Right ventricle myocardium superior (tissue), 1 donor: ENCODE results near the gene P3H2. TPM values are rescaled to one million over a fixed set of nuclear protein-coding genes. Genes with fewer than 3 reads are reported as not detected.
A peak's percentile ranks its signal among the peaks of the same experiment; 100 is the strongest.

Experiments used
- ATAC-seq: fragments of 200-7000 bp; cut with Tn5 transposase; one replicate; pipeline ENCODE4 v1.9.1; 2020; ENCODE audit warnings: mild to moderate bottlenecking; ENCODE audit not compliant: poor library complexity
- DNase-seq: peaks from one replicate; pipeline ENCODE4 v3.0.0-alpha.2; 2020
- intact Hi-C: fragments of 100-400 bp; cut with DNase I; formaldehyde crosslinking; loops from one replicate; pipeline ENCODE4 v1.11.2; 2022
- total RNA-seq: library from RNA; stranded (reverse); fragmentation: NEBNext Ultra II Directional; extraction: Animal tissue kit (Norgen Biotek cat#: 25700); gene quantifications from one replicate; pipeline ENCODE4 v1.2.1, GENCODE V29; 2021
- donor health status: DM: no; HTN: yes; CAD: no; lungs with severe emphysema.

P3H2 gene
- total RNA-seq, 1 donor from 2014 or later, result 1.3 TPM

DNA sequence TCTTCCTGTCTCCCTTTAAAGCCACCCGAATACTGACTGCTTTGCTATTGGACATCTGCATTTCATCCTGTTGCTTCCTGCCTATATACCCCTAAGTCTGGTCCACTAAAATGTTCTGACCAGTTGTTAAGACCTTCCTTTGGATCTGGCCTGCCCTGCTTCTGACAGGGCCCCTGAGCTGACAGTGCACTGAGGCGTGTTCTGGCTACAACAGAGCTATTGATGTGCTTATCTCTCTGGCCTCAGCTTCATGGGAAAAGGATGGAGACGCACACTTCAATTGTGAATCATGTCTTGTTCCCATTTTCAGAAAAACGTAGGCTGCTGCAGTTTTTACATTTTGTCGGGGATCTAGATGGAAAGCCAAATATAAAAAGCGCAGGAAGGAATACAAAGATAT, 7.1 kb upstream of the P3H2 start:
- intact Hi-C loops, result loop anchor here (10.0 kb wide), 1 partner anchor 163 kb away; no protein-coding TSS in a partner anchor
- DNase-seq (no peak), ATAC-seq (no peak)

DNA sequence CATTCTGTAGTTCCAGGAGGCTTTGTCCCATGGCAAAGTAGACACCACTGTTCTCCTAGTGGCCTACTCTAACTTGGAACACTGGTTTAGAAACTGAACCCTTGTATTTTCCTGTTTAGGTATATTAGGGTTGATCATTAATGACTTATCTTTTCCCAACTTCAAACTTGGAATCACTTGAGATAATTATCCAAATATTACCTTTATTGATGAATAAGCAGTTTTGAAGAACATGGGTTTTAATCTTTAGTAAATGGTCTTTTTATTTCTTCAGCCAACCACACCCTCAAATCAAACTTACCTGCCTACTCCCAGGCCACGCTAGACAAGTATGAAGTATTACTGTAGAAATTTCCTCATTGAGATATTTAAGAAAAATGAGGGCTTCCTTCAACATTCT, 6.5 kb upstream of the P3H2 start:
- intact Hi-C loops, result loop anchor here (10.0 kb wide), 1 partner anchor 162 kb away; no protein-coding TSS in a partner anchor
- DNase-seq (no peak), ATAC-seq (no peak)

DNA sequence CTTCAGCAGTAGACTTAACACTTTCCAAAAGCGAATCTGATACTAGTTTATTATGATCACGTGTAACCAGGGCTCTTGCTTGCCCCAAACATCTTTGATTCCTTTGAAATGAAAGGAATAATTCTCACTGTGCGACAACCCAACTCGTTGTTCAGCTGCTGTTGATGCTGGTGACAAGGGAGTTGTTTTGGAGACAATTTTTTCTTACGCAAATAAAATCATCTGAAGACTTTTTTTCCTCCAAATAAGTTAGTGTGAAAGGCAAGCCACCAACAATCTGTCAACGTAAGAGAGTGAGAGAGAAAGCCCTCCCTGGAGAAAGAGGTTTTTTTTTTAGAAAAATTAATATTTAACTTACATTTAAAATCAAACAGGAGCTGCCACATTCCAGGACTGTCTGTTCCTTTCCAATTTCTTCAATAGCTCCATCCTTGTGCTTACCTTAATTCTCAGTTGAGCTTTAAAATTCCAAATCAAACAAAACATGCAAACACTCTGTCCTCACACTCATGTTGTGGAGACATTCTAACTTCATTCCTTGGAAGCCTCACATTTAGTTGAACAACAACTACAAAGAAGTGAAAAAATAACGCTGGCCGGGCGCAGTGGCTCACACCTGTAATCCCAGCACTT, 4.9 kb upstream of the P3H2 start:
- intact Hi-C loops, result loop anchor here (10.0 kb wide), 1 partner anchor 161 kb away; no protein-coding TSS in a partner anchor
- no peak for ATAC-seq
- no peak for DNase-seq

DNA sequence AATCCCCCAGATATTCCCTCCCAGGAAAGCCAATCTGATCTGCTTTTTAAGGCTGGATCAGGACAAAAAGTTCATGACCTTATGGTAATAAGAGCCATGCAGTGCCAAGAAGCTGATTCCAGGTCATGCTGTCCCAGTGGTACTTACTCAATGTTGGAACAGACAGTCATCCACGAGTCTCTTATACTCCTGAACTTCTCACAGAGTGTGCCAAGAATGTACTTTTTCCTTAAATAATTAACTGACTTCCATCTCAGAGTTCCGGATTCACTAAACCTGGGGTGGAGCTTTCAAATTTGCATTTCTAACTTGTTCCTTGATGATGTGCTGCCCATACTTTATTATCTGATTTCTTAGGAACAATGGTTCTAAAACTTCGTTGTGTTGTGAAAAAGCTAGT, 3.4 kb upstream of the P3H2 start:
- DNase-seq, result no peak
- intact Hi-C loops, result loop anchor here (10.0 kb wide), 1 partner anchor 159 kb away; no protein-coding TSS in a partner anchor
- no peak for ATAC-seq

DNA sequence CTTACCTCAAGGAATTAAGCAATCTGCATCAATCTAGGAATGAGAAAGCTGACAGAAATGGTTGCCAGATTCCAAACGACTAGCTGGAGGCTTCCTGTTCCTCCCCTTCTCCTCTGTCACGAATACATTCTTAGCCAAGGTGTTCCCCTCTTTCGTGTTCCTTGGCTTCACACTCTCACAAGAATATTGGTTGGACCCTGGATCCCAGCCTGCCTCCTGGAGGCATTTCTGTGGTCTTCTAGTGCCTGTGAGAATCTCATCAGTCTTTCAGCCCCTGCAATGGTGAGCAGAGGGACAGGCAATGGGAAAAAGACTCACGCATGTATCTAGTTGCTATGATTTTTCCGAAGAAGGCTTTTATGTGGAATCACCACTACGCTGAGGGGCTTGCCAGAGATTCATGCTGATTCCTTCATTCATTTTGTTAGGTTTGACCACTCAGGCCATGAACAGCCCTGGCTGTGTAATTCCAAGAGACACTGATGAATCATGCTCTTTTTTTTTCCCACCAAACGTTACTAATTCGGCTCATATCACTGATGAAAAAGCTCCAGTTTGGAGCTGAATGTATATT, 1.6 kb upstream of the P3H2 start:
- intact Hi-C loops, result loop anchor here (10.0 kb wide), 1 partner anchor 157 kb away; no protein-coding TSS in a partner anchor
- ATAC-seq (no peak), DNase-seq (no peak)

DNA sequence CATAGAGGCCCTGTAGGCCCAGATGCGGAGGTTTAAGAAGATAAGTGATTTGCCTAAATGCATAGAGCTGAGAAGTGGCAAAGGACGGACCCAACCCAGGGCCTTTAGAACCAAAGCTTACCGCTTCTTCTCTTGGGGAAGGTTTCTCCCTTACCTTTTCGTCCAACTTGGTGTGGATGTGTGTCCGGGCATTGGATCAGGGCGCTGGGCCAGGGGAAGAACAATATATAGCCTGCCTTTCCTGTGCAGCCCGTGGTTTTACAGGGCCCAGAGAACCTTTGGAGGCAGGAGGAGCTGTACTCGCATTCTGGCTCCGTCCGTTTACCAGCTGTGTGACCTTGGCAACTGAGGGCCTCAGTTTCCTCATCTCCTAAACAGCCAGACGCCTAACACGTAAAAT, 686 bp upstream of the P3H2 start:
- ATAC-seq, result no peak
- DNase-seq, result peak; percentile 38
- intact Hi-C loops, result loop anchor here (10.0 kb wide), 1 partner anchor 157 kb away; no protein-coding TSS in a partner anchor

DNA sequence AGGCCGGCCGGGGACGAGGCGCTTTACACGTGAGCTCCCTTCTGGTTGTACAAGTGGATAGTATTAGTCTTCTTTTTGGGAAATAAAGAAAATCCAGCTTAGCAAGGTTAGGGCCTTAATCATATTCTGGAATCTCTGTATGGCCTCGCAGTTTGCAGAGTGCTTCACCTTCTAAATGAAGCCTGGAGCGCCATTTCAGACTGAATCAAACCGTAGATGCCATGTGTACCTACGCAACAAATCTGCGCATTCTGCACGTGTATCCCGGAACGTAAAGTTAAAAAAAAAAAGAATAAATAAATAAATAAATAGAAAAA, 322 bp upstream of the P3H2 start:
- intact Hi-C loops, result loop anchor here (10.0 kb wide), 1 partner anchor 156 kb away; no protein-coding TSS in a partner anchor
- DNase-seq, result no peak
- no peak for ATAC-seq

DNA sequence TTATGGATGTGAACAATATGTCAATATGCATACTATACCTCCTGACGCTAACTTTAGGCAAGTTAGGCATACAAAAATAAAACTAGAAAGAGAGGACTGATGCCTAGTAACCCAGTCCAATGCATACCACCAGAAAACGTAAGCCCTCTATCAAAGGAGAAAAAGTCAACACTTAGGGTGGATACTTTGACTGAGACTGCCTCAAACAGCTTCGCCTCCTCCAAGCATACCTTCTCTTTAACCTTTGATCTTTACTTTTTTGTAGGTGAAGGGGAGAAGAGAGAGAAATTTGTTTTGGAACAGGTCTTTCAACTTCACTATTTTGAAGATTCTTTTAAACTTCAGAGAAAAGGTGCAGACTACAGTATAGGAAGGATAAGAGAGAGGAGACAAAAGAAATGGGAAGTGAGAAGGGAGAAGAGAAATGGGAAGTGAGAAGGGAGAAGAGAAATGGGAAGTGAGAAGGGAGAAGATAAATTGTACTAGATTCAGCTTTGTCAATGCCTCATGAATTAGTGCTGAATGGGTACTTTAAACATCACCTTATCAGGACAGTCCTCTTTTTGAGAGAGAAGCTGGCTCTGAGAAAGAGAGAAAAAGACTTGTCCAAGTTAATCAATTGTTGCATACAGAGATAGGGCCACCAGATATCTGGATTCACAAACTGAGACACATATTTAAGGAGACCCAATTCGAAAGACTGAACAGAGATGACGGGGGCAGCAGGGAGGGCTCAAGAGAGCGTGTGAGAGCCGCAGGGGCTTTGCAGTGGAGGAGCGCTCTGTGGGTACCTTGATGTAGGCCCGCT, 1.0 kb downstream of the P3H2 start:
- DNase-seq (no peak), ATAC-seq (no peak)
- intact Hi-C loops, result loop anchor here (10.0 kb wide), 1 partner anchor 155 kb away; no protein-coding TSS in a partner anchor

DNA sequence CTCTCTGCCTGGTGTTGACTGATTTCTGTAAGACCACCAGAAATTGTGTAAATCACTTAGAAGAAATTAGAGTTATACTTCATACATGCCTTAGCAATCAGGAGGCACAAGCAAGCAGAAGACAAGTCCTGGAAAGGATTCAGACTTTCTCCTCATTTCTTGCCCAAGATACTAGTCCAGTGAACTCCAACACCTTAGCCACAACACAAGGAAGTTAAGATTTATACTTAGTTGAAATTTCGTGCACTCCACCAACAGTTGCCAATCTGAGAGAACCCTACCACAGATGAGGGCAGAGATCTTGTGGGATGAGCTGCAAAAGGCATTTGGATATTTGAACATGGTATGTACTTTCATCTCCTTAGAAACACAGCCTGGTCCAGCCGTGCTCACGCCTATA, 2.3 kb downstream of the P3H2 start:
- ATAC-seq (no peak), DNase-seq (no peak)
- intact Hi-C loops, result no loop called here

DNA sequence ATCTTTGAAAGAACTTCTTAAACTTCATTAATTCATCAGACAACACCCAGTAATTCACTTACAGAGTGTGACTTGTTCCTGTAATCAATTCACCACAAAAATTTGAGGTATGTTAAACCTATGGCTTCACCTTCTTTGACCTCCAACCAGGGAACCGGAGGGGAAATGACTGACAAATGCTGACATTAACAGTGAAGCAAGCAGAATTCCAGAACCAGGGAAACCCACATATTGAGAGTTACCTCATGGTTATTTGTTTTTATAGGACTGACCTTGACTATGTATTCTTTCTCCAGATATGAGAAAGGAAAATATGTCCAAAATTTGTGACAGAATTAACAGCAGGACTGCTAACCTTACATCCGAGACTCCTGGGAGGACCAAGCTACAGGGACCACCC, 2.7 kb downstream of the P3H2 start:
- no peak for DNase-seq
- intact Hi-C loops, result no loop called here

DNA sequence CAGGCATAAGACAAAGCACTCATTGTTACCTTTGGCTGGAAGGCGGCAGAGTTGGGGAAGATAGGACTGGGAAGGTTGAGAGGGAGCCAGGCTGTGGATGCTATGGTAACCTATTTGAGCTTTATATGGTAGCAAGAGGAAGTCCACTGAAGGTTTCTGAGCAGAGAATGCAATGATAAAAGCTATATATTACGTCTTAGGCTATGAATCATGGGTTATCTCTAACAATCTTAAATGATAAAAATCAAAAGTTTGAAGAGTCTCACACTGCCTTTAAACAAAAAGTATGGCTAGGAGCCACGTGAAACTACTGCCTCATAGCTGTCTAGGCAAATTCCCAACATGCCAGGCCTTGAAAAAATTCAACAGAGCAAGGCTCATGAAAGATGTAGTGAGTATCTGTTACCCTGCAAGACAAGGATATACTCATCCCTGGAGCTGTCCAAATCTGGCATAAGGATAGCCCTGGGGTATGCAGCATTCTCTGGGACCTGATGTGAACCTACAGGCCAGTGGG, 4.1 kb downstream of the P3H2 start:
- DNase-seq, result no peak
- no peak for ATAC-seq
- intact Hi-C loops, result no loop called here

More for the DNA sequence above, 2.7 kb downstream of the P3H2 start:
- no peak for ATAC-seq

DNA sequence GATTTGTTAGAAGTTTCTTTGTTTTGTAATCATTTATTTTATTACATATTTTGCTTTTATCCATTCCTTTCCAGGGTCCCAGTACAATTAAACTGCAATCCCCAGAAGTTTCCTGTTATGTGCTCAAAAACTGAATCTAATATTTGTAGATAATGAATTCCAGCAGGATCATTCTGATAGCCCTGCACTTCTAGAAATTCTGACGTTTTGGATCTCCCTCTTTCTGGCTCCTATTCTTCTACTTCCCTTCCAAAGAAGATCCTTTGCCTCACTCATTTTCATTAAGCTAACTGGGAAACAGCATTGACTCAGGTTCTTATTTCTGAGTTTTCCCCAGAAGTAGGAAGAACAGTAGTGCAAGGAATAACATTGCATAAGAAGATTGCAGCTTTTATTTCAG, 9.9 kb downstream of the P3H2 start:
- intact Hi-C loops, result no loop called here
- DNase-seq, result no peak
- no peak for ATAC-seq

DNA sequence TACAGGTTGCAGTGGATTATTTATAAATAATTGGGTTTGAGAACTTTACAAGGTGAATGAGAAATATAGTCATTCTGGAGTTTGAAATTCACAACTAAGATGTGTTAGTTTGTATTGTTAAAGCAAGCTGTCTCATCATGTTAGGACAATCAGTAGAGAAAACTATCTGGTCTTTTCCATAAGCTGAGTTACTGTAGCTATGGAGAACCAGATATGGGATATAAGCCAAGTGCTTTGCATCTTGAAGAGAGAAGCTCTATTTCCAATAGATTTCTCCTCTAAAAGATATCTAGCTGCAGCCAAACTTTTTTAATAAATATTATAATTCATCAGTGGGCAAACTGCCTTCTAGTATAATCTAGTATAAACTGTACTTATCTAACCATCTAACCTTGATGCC, 11.3 kb downstream of the P3H2 start:
- intact Hi-C loops, result no loop called here
- ATAC-seq (no peak), DNase-seq (no peak)

DNA sequence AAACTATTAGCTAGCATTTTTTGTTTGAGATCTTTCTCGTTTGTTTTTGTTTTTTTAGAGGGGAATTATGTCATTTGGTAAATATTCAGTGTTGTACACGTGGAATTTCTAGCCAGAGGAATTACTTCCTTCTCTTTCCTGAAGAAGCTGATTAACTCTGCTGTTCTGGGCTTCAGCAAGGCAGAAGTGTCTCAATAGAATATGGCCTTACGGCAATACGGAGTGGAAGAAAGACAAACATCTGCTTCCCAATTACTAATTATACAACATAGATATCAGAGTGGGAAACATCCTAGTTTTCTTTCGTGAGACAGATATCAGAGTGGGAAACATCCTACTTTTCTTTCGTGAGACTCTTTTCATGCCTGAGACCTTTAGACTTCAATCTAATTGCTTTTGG, 11.9 kb downstream of the P3H2 start:
- ATAC-seq (no peak), DNase-seq (no peak)
- intact Hi-C loops, result no loop called here

DNA sequence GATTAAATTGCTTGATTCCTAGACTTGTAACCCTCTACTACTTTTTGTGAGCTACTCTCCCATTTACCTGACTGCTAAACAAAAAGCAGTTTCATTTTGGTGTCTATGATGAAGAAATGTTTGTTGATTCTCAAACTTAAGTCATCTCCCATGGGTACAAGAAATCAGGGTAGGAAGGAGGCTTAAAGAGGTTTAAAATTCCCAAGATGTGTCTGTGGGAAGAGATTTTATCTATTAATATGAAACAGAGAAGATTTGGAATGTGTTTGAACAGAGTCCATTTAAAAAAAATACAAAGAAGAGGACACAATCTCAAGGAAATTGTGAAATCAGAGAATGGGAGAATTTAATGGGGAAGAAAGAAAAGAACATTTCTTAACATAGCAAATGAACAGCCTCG, 14.8 kb downstream of the P3H2 start:
- intact Hi-C loops, result no loop called here
- no peak for ATAC-seq
- no peak for DNase-seq

DNA sequence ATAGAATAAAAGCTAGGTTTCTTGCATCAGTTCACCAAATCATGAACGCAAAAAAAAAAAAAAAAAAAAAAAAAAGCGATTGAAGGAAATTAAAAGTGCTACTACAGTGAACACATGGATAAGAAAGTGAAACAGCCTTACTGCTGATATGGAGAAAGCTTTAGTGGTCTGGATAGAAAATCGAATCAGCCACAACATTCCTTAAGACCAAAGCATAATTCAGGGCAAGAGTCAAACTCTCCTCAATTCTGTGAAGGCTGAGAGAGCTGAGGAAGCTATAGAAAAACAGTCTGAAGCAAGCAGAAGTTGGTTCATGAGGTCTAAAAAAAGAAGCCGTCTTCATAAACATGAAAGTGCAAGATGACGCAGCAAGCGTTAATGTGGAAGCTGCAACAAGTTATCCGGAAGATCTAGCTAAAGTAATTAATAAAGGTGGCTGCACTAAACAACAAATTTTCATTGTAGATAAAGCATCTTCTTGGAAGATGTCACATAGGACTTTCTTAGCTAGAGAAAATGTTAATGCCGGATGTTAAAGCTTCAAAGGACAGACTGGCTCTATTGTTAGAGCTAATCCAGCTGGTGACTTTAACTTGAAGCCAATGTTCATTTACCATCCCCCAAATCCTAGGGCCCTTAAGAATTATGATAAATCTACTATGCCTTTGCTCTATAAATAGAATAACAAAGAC, 19.2 kb downstream of the P3H2 start:
- intact Hi-C loops, result no loop called here
- DNase-seq (no peak), ATAC-seq (peak; percentile 34)

DNA sequence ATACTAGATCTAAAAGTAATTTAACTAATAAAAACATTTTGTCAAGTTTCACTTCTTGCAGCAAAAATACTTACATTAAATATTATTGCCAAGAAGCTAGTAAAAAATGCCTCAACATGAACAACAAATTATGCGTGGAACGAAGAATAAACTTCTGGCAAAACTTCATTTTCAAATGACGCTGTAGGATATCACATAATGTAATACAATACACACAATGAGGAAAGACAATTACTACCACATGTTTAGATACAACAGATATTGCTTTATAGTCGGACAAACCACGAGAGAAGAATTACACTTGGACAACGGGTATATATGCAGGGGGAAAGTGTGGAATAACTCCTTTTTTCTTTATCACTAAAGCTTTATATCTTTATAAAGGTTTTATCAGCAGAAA, 21.6 kb downstream of the P3H2 start:
- ATAC-seq (no peak), DNase-seq (no peak)
- intact Hi-C loops, result no loop called here

DNA sequence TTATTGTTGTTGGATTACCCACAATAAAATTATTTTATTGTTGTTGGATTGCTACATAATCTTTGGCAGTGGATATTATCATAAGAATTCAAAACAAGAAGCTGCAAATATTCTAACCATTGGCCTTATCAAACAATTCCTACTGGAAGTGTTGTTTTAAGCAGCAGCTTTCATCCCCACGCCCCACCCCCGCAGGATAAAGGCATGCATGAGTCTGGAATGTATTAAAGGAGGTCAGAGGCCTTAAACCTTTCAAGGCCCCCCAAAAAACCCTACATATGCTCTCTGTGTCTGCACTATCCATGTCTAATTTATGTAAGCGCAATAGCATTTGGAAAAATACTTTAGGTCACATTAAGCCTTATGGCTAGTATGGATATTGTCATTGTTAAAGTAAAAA, 23.1 kb downstream of the P3H2 start:
- intact Hi-C loops, result no loop called here
- DNase-seq (no peak), ATAC-seq (no peak)

DNA sequence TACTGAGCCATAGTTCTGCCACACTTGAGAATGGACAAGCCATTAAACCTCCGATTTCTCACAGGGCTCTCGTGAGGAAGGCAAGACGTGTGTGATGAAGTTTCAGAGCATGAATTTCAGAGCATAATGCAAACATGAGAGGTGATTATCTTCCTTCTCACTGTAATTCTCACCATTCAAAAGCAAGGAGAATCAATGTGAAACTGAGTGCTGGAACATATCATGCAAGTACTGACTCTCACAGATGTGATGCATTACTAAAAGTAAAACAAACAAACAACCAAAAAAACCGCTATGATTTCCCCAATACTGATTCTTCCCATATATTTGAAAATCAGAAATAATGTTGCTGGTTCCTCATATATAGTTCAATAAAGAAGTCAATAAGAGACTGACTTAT, 23.7 kb downstream of the P3H2 start:
- intact Hi-C loops, result no loop called here
- DNase-seq (no peak), ATAC-seq (no peak)
